Activated CD8-positive, alpha-beta T cell treated with anti-CD3 and anti-CD28 coated beads, Interleukin-2, amount 10 ng/mL, durations not matched to agents 7 days and 5 days (primary cell): Measurements from ENCODE around the gene ARHGAP40. TPM values are rescaled to one million over a fixed set of nuclear protein-coding genes. Genes with fewer than 3 reads are reported as not detected.

Source experiments
- ATAC-seq: fragments of 150-1000 bp; cut with Tn5 transposase; one replicate; pipeline ENCODE4 v1.10.0; 2021; ENCODE audit warnings: moderate library complexity
- CTCF ChIA-PET: fragments of 350-600 bp; sonication (Branson Sonifier 250); formaldehyde crosslinking; loops from one replicate; lab custom pipeline; 2021; ENCODE audit warnings: antibody characterized with exemption; lab: Charles Lee
- POLR2A ChIA-PET: fragments of 350-600 bp; sonication (Branson Sonifier 250); formaldehyde crosslinking; loops from one replicate; lab custom pipeline; 2021; ENCODE audit warnings: antibody characterized with exemption; lab: Charles Lee
- DNase-seq: peaks from one replicate; pipeline ENCODE4 v3.0.0-alpha.2; 2020
- H3K27ac Mint-ChIP-seq: one replicate; pipeline ENCODE4 v1.8.0; 2021; ENCODE audit warnings: mild to moderate bottlenecking, mixed read lengths
- H3K27me3 Mint-ChIP-seq: one replicate; pipeline ENCODE4 v1.8.0; 2021; ENCODE audit warnings: low read depth, mixed read lengths
- H3K36me3 Mint-ChIP-seq: one replicate; pipeline ENCODE4 v1.8.0; 2021; ENCODE audit warnings: low read depth, mixed read lengths
- H3K4me1 Mint-ChIP-seq: one replicate; pipeline ENCODE4 v1.8.0; 2021; ENCODE audit warnings: low read depth, mixed read lengths
- H3K4me3 Mint-ChIP-seq: one replicate; pipeline ENCODE4 v1.8.0; 2021; ENCODE audit warnings: mild to moderate bottlenecking, mixed read lengths
- H3K9me3 Mint-ChIP-seq: one replicate; pipeline ENCODE4 v1.8.0; 2022; ENCODE audit warnings: mixed read lengths; ENCODE audit not compliant: insufficient read depth
- total RNA-seq, 2 experiments: library from RNA; stranded (reverse); gene quantifications; one replicate each; pipeline ENCODE4 v1.2.3, GENCODE V29; 2021

The ARHGAP40 gene
- total RNA-seq, 2 experiments from 2014 or later: not detected

DNA sequence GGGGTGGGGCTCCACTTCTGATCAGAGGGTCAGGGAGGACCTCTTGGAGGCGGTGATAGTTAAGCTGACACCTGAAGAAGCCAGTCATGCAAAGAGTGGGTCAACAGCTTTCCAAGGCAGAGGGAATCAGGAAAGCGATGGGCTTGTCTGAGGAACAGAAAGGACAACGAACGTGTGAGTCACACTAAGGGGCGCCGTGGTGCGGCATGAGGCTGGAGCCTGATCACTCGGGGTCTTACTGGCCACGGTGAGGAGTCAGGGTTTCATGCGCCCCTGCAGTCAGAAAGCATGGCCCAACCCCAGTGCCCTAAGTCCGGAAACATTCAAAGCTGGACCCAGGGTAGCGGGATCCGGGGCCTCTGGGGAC is 72.1 kb downstream of the ARHGAP40 start:
- POLR2A ChIA-PET: no interaction called here

DNA sequence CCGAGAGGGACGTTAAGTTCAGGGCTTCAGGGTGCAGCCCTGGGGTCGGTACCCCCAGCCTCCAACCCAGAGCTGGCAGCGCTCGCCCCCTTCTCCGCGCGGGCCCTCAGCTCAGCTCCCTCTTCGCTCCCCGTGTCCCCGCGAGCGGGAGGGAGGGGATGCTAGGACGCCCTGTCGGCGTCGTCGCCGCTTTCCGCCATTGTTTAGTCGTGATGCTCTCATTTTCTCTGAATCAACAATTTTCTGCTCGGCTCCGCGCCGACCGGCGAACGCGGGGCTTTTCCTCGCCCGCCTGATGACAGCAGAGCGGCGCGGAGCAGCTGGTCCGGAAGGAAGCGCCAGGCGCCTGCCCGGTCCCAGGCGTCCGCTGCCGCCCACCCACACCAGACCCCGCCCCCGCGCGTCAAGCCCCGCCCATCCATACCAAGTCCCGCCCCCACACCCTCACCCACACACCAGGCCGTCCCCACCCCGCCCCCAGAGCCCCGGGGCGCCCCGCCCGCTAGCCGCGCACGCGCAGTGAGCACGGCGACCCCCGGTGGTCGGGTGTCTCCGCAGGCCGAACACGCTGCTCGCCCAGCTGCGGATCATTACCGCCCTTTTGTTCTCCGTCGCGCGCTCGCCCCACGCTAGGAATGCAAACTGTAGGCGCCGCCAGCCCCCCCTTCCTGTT is 72.6 kb downstream of the ARHGAP40 start:
- H3K4me1 Mint-ChIP-seq: peaks cover 6% of the 10 kb centered on the region
- ChIA-PET POLR2A (no interaction called here), CTCF (interaction anchor here (0.8 to 1.4 kb wide), 2 partner anchors 16 to 24 kb away, joined by 3 to 5 read pairs; no protein-coding TSS in a partner anchor)
- H3K4me3 Mint-ChIP-seq: peak overlapping the region; percentile 82
- DNase-seq (peak; percentile 73), ATAC-seq (peak; percentile 91)
- H3K9me3 Mint-ChIP-seq: no peaks in the 10 kb centered on the region
- no peaks in the 10 kb centered on the region for H3K36me3 Mint-ChIP-seq
- H3K27me3 Mint-ChIP-seq: peaks cover 33% of the 10 kb centered on the region
- peak overlapping the region; percentile 77 for H3K27ac Mint-ChIP-seq

More for the DNA sequence above, 72.1 kb downstream of the ARHGAP40 start:
- Mint-ChIP-seq H3K27ac (no peak overlapping the region), H3K27me3 (peaks cover 34% of the 10 kb centered on the region), H3K9me3 (no peaks in the 10 kb centered on the region), H3K4me1 (peaks cover 6% of the 10 kb centered on the region), H3K4me3 (peak overlapping the region; percentile 82), H3K36me3 (no peaks in the 10 kb centered on the region)
- CTCF ChIA-PET: interaction anchor here (0.7 to 1.4 kb wide), 3 partner anchors 17 to 77 kb away, joined by 3 to 5 read pairs (median 3); no protein-coding TSS in a partner anchor
- peak; percentile 35 for ATAC-seq
- DNase-seq: no peak

GRCh38 chr20:38674765-38675133 is 73.1 kb downstream of the ARHGAP40 start:
- Mint-ChIP-seq H3K27ac (no peak overlapping the region), H3K4me3 (peak overlapping the region; percentile 60), H3K27me3 (peaks cover 30% of the 10 kb centered on the region), H3K36me3 (no peaks in the 10 kb centered on the region), H3K4me1 (peaks cover 6% of the 10 kb centered on the region), H3K9me3 (no peaks in the 10 kb centered on the region)
- no peak for DNase-seq
- CTCF ChIA-PET: interaction anchor here (1.4 kb wide), 1 partner anchor 25 kb away, joined by 3 read pairs; no protein-coding TSS in a partner anchor
- POLR2A ChIA-PET: no interaction called here
- no peak for ATAC-seq

GRCh38 chr20:38676576-38676975 is 75.0 kb downstream of the ARHGAP40 start:
- no peak for DNase-seq
- peaks cover 24% of the 10 kb centered on the region for H3K27me3 Mint-ChIP-seq
- H3K36me3 Mint-ChIP-seq: no peaks in the 10 kb centered on the region
- peaks cover 6% of the 10 kb centered on the region for H3K4me1 Mint-ChIP-seq
- no peak overlapping the region for H3K4me3 Mint-ChIP-seq
- H3K9me3 Mint-ChIP-seq: no peaks in the 10 kb centered on the region
- POLR2A ChIA-PET: no interaction called here
- no peak for ATAC-seq
- CTCF ChIA-PET: no interaction called here
- no peak overlapping the region for H3K27ac Mint-ChIP-seq

DNA sequence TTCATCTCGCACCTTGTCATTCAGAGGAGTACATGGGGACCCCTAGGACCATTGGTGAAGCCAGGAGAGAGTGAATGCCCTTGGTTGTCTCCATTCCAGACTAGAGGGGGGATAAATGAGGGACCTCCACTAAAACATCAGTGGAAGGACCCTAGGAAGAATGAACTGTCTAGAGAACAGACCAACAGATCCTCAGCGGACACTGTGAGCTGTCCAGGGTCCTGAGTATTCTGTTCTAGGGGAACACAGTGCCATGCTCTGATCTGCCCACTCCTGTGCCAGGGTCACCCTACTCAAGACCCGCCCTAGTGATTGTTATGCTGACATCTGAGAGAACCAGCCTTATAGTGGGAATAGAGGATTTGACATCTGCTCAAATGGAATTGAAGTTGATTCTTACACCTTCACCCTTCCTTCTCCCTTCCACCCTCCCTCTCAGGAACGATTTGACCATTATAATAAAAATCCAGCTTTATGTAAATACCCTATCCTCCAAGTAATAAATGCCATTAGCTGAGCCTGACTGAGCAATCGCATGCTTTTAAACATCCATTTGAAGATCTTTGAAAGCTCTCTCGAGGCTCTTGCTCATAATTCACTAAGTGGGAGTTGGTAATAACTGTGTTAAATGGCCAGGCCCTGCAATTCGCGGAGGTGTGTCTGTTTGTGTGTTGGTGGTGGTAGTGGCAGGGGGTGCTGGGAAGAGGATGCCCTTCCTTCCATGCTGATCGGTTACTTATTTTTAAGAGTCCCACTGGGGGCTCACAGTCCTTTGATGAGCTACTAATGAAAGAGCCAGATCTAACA is 79.1 kb downstream of the ARHGAP40 start:
- no peaks in the 10 kb centered on the region for H3K4me1 Mint-ChIP-seq
- no peaks in the 10 kb centered on the region for H3K9me3 Mint-ChIP-seq
- H3K27me3 Mint-ChIP-seq: peaks cover 13% of the 10 kb centered on the region
- no peak overlapping the region for H3K27ac Mint-ChIP-seq
- ChIA-PET POLR2A (no interaction called here), CTCF (interaction anchor here (1.2 kb wide), 1 partner anchor 35 kb away, joined by 3 read pairs; no protein-coding TSS in a partner anchor)
- ATAC-seq: peak; percentile 69
- no peaks in the 10 kb centered on the region for H3K36me3 Mint-ChIP-seq
- H3K4me3 Mint-ChIP-seq: no peak overlapping the region
- DNase-seq: peak; percentile 68

DNA sequence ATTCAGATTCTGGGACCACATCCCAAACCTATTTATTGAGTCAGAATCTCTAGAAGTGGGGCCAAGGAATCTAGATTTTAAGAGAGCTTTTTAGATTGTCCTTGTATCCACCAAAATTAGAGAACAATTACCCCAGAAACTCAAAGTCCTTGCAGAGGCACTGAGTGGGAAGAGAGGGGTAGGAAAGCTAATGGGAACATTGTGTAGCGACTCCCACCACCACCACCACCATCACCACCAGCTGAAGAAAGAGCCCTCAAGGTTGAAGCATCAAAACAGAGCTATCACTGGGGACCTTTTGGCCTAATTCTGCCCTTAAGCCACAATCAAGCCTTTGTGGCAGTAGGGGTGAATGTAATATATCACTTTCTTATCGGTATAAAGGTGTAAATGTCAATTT is 83.7 kb downstream of the ARHGAP40 start:
- ATAC-seq (no peak), DNase-seq (no peak)
- Mint-ChIP-seq H3K27ac (no peak overlapping the region), H3K4me3 (no peak overlapping the region), H3K4me1 (no peaks in the 10 kb centered on the region), H3K9me3 (no peaks in the 10 kb centered on the region), H3K36me3 (no peaks in the 10 kb centered on the region), H3K27me3 (peaks cover 11% of the 10 kb centered on the region)
- ChIA-PET CTCF (interaction anchor here (1.8 kb wide), 1 partner anchor 26 kb away, joined by 4 read pairs; no protein-coding TSS in a partner anchor), POLR2A (no interaction called here)

DNA sequence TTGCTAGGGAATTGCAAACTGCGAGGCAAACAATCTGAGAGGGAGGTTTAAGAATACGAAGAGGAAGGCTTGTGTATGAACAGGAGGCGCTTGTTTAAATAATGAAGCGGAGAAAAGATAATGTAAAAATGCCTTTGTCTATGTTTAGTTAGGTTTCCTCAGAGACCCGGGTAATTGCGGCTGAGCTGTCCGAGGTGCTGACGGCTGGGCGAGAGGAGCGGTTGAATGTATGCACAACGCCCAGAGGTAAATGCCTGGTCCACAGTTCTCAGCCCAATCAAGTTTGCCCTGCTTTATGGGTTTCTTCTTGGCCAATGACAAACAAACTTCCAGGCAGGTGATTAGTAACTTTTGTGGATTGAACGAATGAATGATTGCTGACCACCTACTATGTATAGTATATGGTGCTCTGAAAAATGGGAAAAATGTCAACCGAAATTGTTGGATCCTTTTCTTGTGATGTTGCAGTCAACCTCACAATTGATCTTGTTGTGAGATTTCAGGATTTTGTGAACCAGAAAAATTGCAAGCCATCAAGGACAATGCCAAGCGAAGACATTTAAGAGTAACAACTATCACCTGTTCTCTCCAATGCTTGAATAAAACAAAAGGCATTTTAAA is 84.4 kb downstream of the ARHGAP40 start:
- DNase-seq (peak; percentile 75), ATAC-seq (peak; percentile 58)
- H3K27ac Mint-ChIP-seq: no peak overlapping the region
- no peak overlapping the region for H3K4me3 Mint-ChIP-seq
- H3K27me3 Mint-ChIP-seq: peaks cover 14% of the 10 kb centered on the region
- H3K4me1 Mint-ChIP-seq: no peaks in the 10 kb centered on the region
- POLR2A ChIA-PET: no interaction called here
- no peaks in the 10 kb centered on the region for H3K9me3 Mint-ChIP-seq
- CTCF ChIA-PET: interaction anchor here (1.8 kb wide), 1 partner anchor 27 kb away, joined by 4 read pairs; no protein-coding TSS in a partner anchor
- no peaks in the 10 kb centered on the region for H3K36me3 Mint-ChIP-seq

DNA sequence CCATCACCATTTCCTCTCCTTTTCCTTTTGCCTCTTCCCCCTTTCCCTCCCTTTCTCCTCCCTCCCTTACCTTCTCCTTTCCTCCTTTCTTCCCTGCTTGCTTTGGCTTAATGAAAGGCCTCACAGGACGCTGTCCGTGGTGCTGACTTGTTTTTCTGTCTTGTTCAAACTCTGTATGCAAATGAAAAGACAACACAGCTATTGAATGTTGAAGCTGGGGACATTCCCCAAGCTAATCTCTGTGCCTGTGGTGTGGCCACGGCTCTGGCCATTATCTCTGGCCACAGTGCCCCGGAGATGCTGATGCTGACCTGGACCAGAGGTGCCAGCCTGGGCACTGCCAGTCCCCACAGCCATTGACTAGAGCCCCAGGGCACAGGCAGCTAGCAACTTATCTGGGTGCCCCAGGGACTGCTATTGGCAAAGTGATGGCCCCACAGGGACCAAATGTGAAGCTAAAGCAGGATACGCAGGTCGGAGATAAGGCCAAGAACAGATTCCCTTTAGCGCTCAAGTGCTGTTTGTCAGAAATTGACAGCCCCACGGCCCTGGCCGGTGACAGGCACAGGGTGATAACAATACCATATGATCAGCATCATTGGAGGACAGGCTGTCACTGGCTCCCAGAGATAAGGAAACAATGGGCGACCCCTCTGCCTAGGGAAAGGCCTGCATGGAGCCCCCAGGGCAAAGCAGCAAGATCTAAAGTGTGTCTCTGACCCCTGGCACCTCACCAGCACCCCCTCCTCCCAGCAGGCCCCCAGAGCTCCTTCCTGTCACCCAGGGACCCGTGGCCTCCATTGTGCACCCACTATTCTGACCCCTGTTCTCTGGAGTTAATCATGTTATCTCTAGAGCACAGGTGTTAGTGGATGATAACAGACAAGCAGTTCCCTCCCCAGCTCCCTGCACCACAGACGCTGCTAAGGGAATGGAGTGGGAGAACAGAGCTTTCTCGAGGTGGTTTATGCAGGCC is 91.1 kb downstream of the ARHGAP40 start:
- CTCF ChIA-PET: no interaction called here
- H3K9me3 Mint-ChIP-seq: no peaks in the 10 kb centered on the region
- ATAC-seq: no peak
- H3K27me3 Mint-ChIP-seq: peaks cover 6% of the 10 kb centered on the region
- H3K4me1 Mint-ChIP-seq: no peaks in the 10 kb centered on the region
- POLR2A ChIA-PET: interaction anchor here (0.6 to 0.7 kb wide), 2 partner anchors 68 to 376 kb away, joined by 3 read pairs; no protein-coding TSS in a partner anchor
- peak; percentile 77 for DNase-seq
- H3K27ac Mint-ChIP-seq: no peak overlapping the region
- no peak overlapping the region for H3K4me3 Mint-ChIP-seq
- no peaks in the 10 kb centered on the region for H3K36me3 Mint-ChIP-seq

GRCh38 chr20:38697306-38697705 is 95.7 kb downstream of the ARHGAP40 start:
- Mint-ChIP-seq H3K27me3 (peaks cover 4% of the 10 kb centered on the region), H3K9me3 (no peaks in the 10 kb centered on the region), H3K36me3 (no peaks in the 10 kb centered on the region), H3K4me1 (no peaks in the 10 kb centered on the region), H3K27ac (no peak overlapping the region), H3K4me3 (no peak overlapping the region)
- no peak for DNase-seq
- ChIA-PET POLR2A (no interaction called here), CTCF (no interaction called here)
- ATAC-seq: no peak

DNA sequence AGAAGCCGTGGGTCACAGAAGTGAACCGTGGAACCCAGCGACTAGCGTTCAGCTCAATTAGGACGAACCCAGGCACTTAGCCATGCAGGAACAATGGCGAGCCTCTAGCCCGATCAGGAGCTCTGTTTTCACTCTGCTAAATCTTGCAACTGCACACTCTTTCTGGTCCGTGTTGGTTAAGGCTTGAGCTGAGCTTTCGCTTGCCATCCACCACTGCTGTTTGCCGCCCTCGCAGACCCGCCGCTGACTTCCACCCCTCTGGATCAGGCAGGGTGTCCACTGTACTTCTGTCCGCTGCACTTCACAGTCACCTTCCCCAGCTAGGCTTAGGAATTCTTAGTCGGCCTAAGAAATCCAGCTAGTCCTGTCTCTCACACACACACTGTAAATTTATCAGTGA is 96.9 kb downstream of the ARHGAP40 start:
- DNase-seq (no peak), ATAC-seq (no peak)
- Mint-ChIP-seq H3K27ac (no peak overlapping the region), H3K4me3 (no peak overlapping the region), H3K4me1 (no peaks in the 10 kb centered on the region), H3K27me3 (peaks cover 8% of the 10 kb centered on the region), H3K36me3 (no peaks in the 10 kb centered on the region), H3K9me3 (no peaks in the 10 kb centered on the region)
- CTCF ChIA-PET: no interaction called here
- POLR2A ChIA-PET: no interaction called here

DNA sequence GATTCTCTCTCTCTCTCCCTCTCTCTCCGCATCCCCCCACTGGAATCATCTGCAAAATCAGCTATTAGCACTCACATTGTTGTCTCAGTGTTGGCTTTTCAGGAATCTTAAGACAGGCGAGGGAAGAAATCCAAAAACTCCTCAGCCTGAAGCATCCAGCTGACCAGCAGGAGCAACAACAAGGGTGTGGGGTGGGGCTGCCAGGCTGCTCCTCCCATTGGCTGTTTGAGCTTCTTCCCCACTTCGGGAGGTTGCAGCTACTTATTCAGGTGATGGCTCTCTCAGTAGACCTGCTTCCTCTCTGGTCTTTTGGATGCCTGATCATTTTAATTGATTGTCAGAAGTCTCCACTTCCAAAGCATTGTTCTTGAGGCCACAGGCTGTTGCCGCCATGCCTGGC is 98.5 kb downstream of the ARHGAP40 start:
- no peaks in the 10 kb centered on the region for H3K4me1 Mint-ChIP-seq
- ChIA-PET POLR2A (no interaction called here), CTCF (interaction anchor here (1.3 kb wide), 1 partner anchor 26 kb away, joined by 3 read pairs; no protein-coding TSS in a partner anchor)
- no peaks in the 10 kb centered on the region for H3K9me3 Mint-ChIP-seq
- H3K36me3 Mint-ChIP-seq: no peaks in the 10 kb centered on the region
- ATAC-seq (no peak), DNase-seq (no peak)
- H3K27me3 Mint-ChIP-seq: peaks cover 14% of the 10 kb centered on the region
- no peak overlapping the region for H3K4me3 Mint-ChIP-seq
- no peak overlapping the region for H3K27ac Mint-ChIP-seq
